Right lobe of liver (tissue), 6 donors: Measurements from ENCODE around the gene PPP4R2. TPM values are rescaled to one million over a fixed set of nuclear protein-coding genes. Genes with fewer than 3 reads are reported as not detected.

ENCODE experiments used
- ATAC-seq, 4 donors: fragments of 200-7000 bp; cut with Tn5 transposase; one replicate each; pipeline ENCODE4 v1.9.1; 2020; ENCODE audit warnings: mild to moderate bottlenecking in 4 of 4, moderate library complexity in 4 of 4
- DNase-seq, 3 donors: peaks; one replicate each; pipeline ENCODE4 v3.0.0-alpha.2; 2020
- H3K27ac ChIP-seq, 3 donors: fragments of 200-600 bp; one replicate each; pipeline ENCODE4 v1.8.0; 2022
- H3K27me3 ChIP-seq, 2 donors: fragments of 200-600 bp; one replicate each; pipeline ENCODE4 v1.8.0; 2022
- H3K36me3 ChIP-seq, 4 donors: fragments of 200-600 bp; sonication (generic) in 1 of 4; one replicate each; pipeline versions ENCODE4 v1.5.1 to v1.8.0; 2017 to 2022; ENCODE audit warnings: control low read depth in 1 of 4
- H3K4me1 ChIP-seq, 4 donors: fragments of 200-600 bp; sonication (generic) in 1 of 4; one replicate each; pipeline versions ENCODE4 v1.5.1 to v1.8.0; 2017 to 2022; ENCODE audit warnings: control low read depth in 1 of 4
- H3K4me3 ChIP-seq, 3 donors: fragments of 200-600 bp; one replicate each; pipeline ENCODE4 v1.8.0; 2022
- H3K9me3 ChIP-seq, 4 donors: fragments of 200-600 bp; sonication (generic) in 1 of 4; one replicate each; pipeline versions ENCODE4 v1.5.1 to v1.8.0; 2017 to 2022; ENCODE audit warnings: control low read depth in 1 of 4
- POLR2A ChIP-seq: fragments of 450-650 bp; IDR thresholded peaks from one replicate; pipeline ENCODE4 v1.6.1; 2017; ENCODE audit warnings: antibody characterized with exemption, mild to moderate bottlenecking
- WGBS: methylation state at CpG from one replicate; pipeline ENCODE4 v1.1.6; 2018; ENCODE audit warnings: low coverage, low lambda C conversion rate; ENCODE audit not compliant: insufficient coverage; ENCODE audit errors: missing lambda C conversion rate; 5-methylcytosine and 5-hydroxymethylcytosine counted together
- intact Hi-C, 2 donors: fragments of 100-400 bp; cut with DNase I; formaldehyde crosslinking; loops; one replicate each; pipeline versions ENCODE4 v1.11.2 to v1.14.1; 2022
- total RNA-seq, 6 experiments: library from RNA; depleted of rRNA in 2 of 6; stranded (reverse); fragments of >200 nt in 2 of 6; fragmentation: NEBNext Ultra II Directional in 3 of 6; extraction: Animal tissue kit (Norgen Biotek cat#: 25700) in 3 of 6; gene quantifications; one replicate each; pipeline versions ENCODE4 v1.1.0 to v1.2.4, GENCODE V29; 2016 to 2023
- TF ChIP-seq, protein P1 (sequence below), 4 donors: fragments of 200-600 bp in 3 of 4; fragments of 450-650 bp in 1 of 4; IDR thresholded peaks; one replicate each; pipeline versions ENCODE4 v1.5.1 to v1.8.0; 2016 to 2022; ENCODE audit warnings: antibody characterized with exemption in 4 of 4, mild to moderate bottlenecking in 2 of 4
- donor health status: DM: no; HTN: yes; CAD: no.
- donor health status: DM: no; HTN: no; CAD: no.
- donor health status: DM: no; HTN: no; CAD: no.
- donor health status: DM: no; HTN: yes; CAD: no.
- donor health status: DM: no; HTN: yes; CAD: no.

The PPP4R2 gene
- total RNA-seq, 6 experiments from 2014 or later: 23.7 to 56.1 (median 42.3) TPM

- Histone ChIP-seq H3K36me3 (no peaks in the 10 kb centered on the region), H3K4me1 (no peaks in the 10 kb centered on the region), H3K27ac (no peak overlapping the region), H3K27me3 (no peaks in the 10 kb centered on the region), H3K9me3 (no peaks in the 10 kb centered on the region), H3K4me3 (no peak overlapping the region)
- DNase-seq (no peak), ATAC-seq (no peak)
- 73% methylated on average over 13 of the region's 17 CpGs for WGBS
- intact Hi-C loops: loop anchor here in 1 of 2 donors (10.0 kb wide), 1 partner anchor 226 kb away; no protein-coding TSS in a partner anchor
- TF ChIP-seq, protein P1, sequence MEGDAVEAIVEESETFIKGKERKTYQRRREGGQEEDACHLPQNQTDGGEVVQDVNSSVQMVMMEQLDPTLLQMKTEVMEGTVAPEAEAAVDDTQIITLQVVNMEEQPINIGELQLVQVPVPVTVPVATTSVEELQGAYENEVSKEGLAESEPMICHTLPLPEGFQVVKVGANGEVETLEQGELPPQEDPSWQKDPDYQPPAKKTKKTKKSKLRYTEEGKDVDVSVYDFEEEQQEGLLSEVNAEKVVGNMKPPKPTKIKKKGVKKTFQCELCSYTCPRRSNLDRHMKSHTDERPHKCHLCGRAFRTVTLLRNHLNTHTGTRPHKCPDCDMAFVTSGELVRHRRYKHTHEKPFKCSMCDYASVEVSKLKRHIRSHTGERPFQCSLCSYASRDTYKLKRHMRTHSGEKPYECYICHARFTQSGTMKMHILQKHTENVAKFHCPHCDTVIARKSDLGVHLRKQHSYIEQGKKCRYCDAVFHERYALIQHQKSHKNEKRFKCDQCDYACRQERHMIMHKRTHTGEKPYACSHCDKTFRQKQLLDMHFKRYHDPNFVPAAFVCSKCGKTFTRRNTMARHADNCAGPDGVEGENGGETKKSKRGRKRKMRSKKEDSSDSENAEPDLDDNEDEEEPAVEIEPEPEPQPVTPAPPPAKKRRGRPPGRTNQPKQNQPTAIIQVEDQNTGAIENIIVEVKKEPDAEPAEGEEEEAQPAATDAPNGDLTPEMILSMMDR (IDR thresholded peaks at IDR 0.05): no peak
- TF ChIP-seq POLR2A: no peak
Measured at GRCh38 chr3:73080216-73080966, 83.8 kb downstream of the PPP4R2 start.

DNA sequence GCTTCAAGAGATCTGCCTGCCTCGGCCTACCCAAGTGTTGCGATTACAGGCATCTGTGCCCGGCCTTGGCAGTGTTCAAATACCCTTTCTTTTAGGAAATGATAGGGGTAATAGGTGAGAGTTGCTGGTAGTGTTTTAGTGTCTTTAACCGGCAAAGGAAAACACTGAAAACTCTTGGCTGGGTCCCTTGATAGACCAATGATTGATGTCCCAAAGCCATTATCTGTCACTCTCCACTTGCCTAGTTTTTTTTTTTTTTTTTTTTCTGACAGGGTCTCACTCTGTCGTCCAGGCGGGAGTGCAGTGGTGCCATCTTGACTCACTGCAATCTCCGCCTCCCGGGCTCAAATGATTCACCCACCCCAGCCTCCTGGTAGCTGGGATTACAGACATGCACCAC lies 84.5 kb downstream of the PPP4R2 start:
- ATAC-seq (no peak), DNase-seq (no peak)
- no peak overlapping the region for H3K4me3 ChIP-seq
- no peaks in the 10 kb centered on the region for H3K36me3 ChIP-seq
- intact Hi-C loops: loop anchor here in 1 of 2 donors (10.0 kb wide), 1 partner anchor 226 kb away; no protein-coding TSS in a partner anchor
- TF ChIP-seq, protein P1 (IDR thresholded peaks at IDR 0.05): no peak
- TF ChIP-seq POLR2A: no peak
- H3K4me1 ChIP-seq: no peaks in the 10 kb centered on the region
- WGBS: 85% methylated on average over 6 of the region's 8 CpGs
- H3K27me3 ChIP-seq: no peaks in the 10 kb centered on the region
- H3K27ac ChIP-seq: no peak overlapping the region
- H3K9me3 ChIP-seq: no peaks in the 10 kb centered on the region

DNA sequence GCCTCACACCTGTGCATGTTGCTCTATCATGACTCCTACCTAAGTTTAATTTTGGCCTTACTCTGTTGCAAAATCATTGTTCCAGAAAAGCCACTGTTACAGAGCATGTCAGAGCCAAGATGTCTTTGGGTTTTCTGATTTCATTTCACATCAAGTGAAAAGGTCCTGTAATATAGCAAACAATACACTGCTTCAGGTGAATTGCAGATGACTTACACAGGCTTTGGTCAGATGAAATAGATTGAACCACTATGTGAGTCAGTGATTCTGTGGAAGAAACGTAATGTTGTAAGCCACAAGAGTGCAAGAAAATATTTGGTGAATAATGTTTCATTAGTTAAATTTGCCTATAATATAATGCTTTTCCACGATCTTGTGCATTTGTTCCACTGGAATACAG lies 87.6 kb downstream of the PPP4R2 start:
- H3K27me3 ChIP-seq: no peaks in the 10 kb centered on the region
- intact Hi-C loops: loop anchor here in 1 of 2 donors (10.0 kb wide), 1 partner anchor 229 kb away; no protein-coding TSS in a partner anchor
- 89% methylated on average over 2 of the region's 2 CpGs for WGBS

DNA sequence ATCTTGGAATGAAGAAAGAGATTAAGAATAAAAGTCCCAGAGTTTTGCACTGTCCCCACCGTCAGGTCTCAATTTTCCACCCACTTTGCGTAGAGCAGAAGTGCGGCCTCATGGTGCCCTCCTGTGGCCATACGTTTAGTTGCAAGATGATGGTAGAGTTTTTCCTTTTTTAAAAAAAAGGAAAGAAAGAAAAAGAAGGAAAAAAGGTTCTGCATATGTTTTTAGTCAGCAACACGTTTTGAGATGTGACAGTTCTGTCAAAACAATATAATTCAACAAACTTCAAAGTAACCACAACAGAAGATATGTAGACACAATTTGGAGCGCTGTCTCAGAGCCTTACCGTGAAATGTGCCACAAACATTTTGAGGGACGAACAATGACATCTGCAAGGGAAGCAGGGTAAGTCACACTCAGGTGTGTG lies 89.5 kb downstream of the PPP4R2 start:
- TF ChIP-seq, protein P1 (IDR thresholded peaks at IDR 0.05): peak; percentile 71 to 84 (median 80)
- TF ChIP-seq POLR2A: no peak
- Histone ChIP-seq H3K27me3 (no peaks in the 10 kb centered on the region), H3K9me3 (no peaks in the 10 kb centered on the region), H3K4me3 (no peak overlapping the region), H3K36me3 (no peaks in the 10 kb centered on the region), H3K27ac (no peak overlapping the region), H3K4me1 (no peaks in the 10 kb centered on the region)
- peak; percentile 86 to 89 (median 88) for ATAC-seq
- DNase-seq: peak in 2 of 3 donors; percentile 37 to 56
- WGBS: 27% methylated on average over 8 of the region's 8 CpGs
- intact Hi-C loops: loop anchor here (5.0 to 10.0 kb wide), 2 partner anchors 229 to 231 kb away; no protein-coding TSS in a partner anchor

More for the DNA sequence above, 87.6 kb downstream of the PPP4R2 start:
- Histone ChIP-seq H3K27ac (no peak overlapping the region), H3K4me1 (no peaks in the 10 kb centered on the region), H3K4me3 (no peak overlapping the region), H3K9me3 (no peaks in the 10 kb centered on the region), H3K36me3 (no peaks in the 10 kb centered on the region)
- no peak for DNase-seq
- TF ChIP-seq POLR2A: no peak
- TF ChIP-seq, protein P1 (IDR thresholded peaks at IDR 0.05): no peak
- ATAC-seq: no peak
